Measurements from ENCODE around the gene HNRNPK. TPM values are rescaled to one million over a fixed set of nuclear protein-coding genes. Genes with fewer than 3 reads are reported as not detected.
"Not testable (repeated sequence)": the region's sequence is repeated elsewhere in the genome, so short reads cannot be mapped to it uniquely, and the experiment has no call there.

The HNRNPK gene
- polyA plus RNA-seq, 1 donor from 2014 or later = 763 TPM

GRCh38 chr9:83965350-83966208, 14.4 kb downstream of the HNRNPK start:
- peaks cover 3 to 11% (median 7%) of the 10 kb centered on the region in 3 donors for H3K4me1 Mint-ChIP-seq
- peak overlapping the region; percentile 20 to 91 (median 73) for H3K27ac Mint-ChIP-seq
- no peaks in the 10 kb centered on the region for H3K9me3 Mint-ChIP-seq
- no peaks in the 10 kb centered on the region for H3K27me3 Mint-ChIP-seq
- peak overlapping the region in 1 of 4 donors; percentile 14 for H3K4me3 Mint-ChIP-seq
- peaks cover under 1% of the 10 kb centered on the region for H3K36me3 Mint-ChIP-seq

- Mint-ChIP-seq H3K27ac (peak overlapping the region; percentile 19 to 81 (median 74)), H3K27me3 (no peaks in the 10 kb centered on the region), H3K9me3 (no peaks in the 10 kb centered on the region), H3K36me3 (no peaks in the 10 kb centered on the region), H3K4me1 (peaks cover 3 to 11% (median 7%) of the 10 kb centered on the region in 3 donors), H3K4me3 (peak overlapping the region in 1 of 4 donors; percentile 37)
Measured at GRCh38 chr9:83964973-83965349, 15.1 kb downstream of the HNRNPK start.

GRCh38 chr9:83962165-83962564, 17.9 kb downstream of the HNRNPK start:
- Mint-ChIP-seq H3K9me3 (no peaks in the 10 kb centered on the region), H3K27ac (no peak overlapping the region), H3K4me3 (no peak overlapping the region), H3K36me3 (no peaks in the 10 kb centered on the region), H3K27me3 (no peaks in the 10 kb centered on the region), H3K4me1 (peaks cover 4 to 9% (median 6%) of the 10 kb centered on the region in 3 donors)

GRCh38 chr9:83960991-83961390, 19.0 kb downstream of the HNRNPK start:
- Mint-ChIP-seq H3K27ac (peak overlapping the region in 1 of 3 donors; percentile 67), H3K36me3 (no peaks in the 10 kb centered on the region), H3K4me3 (peak overlapping the region in 1 of 4 donors; percentile 14), H3K9me3 (no peaks in the 10 kb centered on the region), H3K27me3 (no peaks in the 10 kb centered on the region), H3K4me1 (peaks cover 11 to 13% (median 11%) of the 10 kb centered on the region in 3 donors)

GRCh38 chr9:83959061-83959460, 21.0 kb downstream of the HNRNPK start:
- H3K36me3 Mint-ChIP-seq = no peaks in the 10 kb centered on the region
- H3K27me3 Mint-ChIP-seq = no peaks in the 10 kb centered on the region
- H3K4me3 Mint-ChIP-seq = peak overlapping the region in 1 of 4 donors; percentile 72
- peaks cover 14 to 16% (median 14%) of the 10 kb centered on the region in 3 donors for H3K4me1 Mint-ChIP-seq
- H3K9me3 Mint-ChIP-seq = no peaks in the 10 kb centered on the region
- H3K27ac Mint-ChIP-seq = no peak overlapping the region

GRCh38 chr9:83957248-83957513, 22.8 kb downstream of the HNRNPK start:
- Mint-ChIP-seq H3K4me1 (peaks cover 14 to 16% (median 14%) of the 10 kb centered on the region in 3 donors), H3K9me3 (no peaks in the 10 kb centered on the region), H3K36me3 (no peaks in the 10 kb centered on the region), H3K4me3 (peak overlapping the region; percentile 93 to 99 (median 98)), H3K27ac (peak overlapping the region; percentile 86 to 90 (median 86)), H3K27me3 (no peaks in the 10 kb centered on the region)

DNA sequence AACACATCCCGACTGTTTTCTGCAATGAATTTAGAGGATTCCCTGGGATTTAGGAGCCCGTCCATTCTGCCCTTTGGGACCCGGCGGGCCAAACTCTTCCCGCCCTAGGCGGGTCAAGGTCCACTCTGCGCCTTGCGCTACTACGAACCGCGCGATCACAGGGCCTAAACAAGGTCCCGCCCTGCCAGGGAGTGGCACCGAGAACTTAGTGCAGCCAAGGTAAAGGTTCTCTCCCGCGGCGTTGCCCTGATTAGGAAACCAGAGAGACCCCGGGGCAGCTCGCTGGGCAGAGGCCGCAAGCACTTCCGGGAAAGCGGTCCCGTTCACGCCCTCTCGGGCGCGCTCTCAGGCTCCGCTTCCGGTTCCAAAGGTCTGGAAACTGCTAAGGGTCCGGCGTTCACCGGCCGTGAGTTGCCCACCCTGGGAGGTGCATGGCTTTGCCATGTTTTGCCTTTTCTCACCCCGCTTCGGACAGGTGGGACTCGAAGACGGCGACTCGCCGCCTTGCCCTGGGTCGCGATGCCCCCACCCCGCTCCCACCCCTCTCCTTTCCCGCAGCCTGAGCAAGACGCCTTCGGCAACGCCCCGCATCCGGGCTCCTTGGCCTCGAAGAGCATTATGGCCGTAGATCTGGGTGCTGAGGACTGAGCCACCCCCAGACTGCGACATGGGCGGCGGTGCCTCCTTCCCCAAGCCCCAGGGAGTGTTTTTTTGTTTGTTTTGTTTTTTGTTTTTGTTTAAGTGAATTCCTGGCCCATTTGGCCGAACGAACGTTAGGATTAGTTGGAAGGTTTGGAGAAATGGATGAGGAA, 23.4 kb downstream of the HNRNPK start:
- H3K27me3 Mint-ChIP-seq = no peaks in the 10 kb centered on the region
- peaks cover 14 to 16% (median 14%) of the 10 kb centered on the region in 3 donors for H3K4me1 Mint-ChIP-seq
- peak overlapping the region; percentile 93 to 99 (median 98) for H3K4me3 Mint-ChIP-seq

DNA sequence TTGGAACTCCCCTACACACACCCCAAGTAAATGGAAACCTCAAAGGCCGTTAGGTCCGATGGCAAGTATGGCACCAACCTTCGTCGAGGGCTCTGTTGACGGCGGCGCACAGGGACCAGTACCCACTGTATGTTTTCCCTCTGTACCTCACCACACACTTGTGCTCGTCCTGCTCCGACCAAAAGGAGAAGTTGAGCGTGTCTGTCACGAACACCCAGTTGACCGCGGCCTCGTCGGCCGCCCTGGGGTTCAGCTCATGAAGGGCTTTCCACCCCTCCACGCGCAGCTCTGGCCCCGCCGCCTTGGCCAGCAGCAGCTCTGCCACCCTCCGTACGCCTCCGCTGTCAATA, 24.0 kb downstream of the HNRNPK start:
- H3K27ac Mint-ChIP-seq = peak overlapping the region; percentile 86 to 90 (median 89)
- no peaks in the 10 kb centered on the region for H3K36me3 Mint-ChIP-seq
- H3K27me3 Mint-ChIP-seq = no peaks in the 10 kb centered on the region
- no peaks in the 10 kb centered on the region for H3K9me3 Mint-ChIP-seq
- peak overlapping the region; percentile 93 to 99 (median 98) for H3K4me3 Mint-ChIP-seq
- peaks cover 14 to 16% (median 14%) of the 10 kb centered on the region in 3 donors for H3K4me1 Mint-ChIP-seq

More for the DNA sequence above, 23.4 kb downstream of the HNRNPK start:
- H3K36me3 Mint-ChIP-seq = no peaks in the 10 kb centered on the region
- H3K27ac Mint-ChIP-seq = peak overlapping the region; percentile 86 to 90 (median 89)
- H3K9me3 Mint-ChIP-seq = no peaks in the 10 kb centered on the region

DNA sequence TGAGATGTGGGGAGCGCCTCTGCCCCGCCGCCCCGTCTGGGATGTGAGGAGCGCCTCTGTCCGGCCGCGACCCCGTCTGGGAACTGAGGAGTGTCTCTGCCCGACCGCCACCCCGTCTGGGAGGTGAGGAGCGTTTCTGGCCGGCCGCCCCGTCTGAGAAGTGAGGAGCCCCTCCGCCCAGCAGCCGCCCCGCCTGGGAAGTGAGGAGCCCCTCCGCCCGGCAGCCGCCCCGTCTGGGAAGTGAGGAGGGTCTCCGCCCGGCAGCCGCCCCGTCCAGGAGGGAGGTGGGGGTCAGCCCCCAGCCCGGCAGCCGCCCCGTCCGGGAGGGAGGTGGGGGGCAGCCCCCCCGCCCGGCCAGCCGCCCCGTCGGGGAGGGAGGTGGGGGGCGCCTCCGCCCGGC, 31.9 kb downstream of the HNRNPK start:
- H3K4me1 Mint-ChIP-seq, H3K4me3 Mint-ChIP-seq, H3K27me3 Mint-ChIP-seq, H3K9me3 Mint-ChIP-seq, H3K27ac Mint-ChIP-seq, H3K36me3 Mint-ChIP-seq: not testable (repeated sequence)

GRCh38 chr9:83940590-83941303, 39.3 kb downstream of the HNRNPK start:
- Mint-ChIP-seq H3K36me3 (peaks cover 6% of the 10 kb centered on the region), H3K27me3 (no peaks in the 10 kb centered on the region), H3K9me3 (no peaks in the 10 kb centered on the region), H3K4me3 (no peak overlapping the region), H3K4me1 (no peaks in the 10 kb centered on the region), H3K27ac (no peak overlapping the region)

GRCh38 chr9:83937861-83938455, 42.1 kb downstream of the HNRNPK start:
- Mint-ChIP-seq H3K4me3 (no peak overlapping the region), H3K27ac (no peak overlapping the region), H3K36me3 (peaks cover 5% of the 10 kb centered on the region), H3K4me1 (no peaks in the 10 kb centered on the region), H3K27me3 (no peaks in the 10 kb centered on the region), H3K9me3 (no peaks in the 10 kb centered on the region)

- Mint-ChIP-seq H3K27ac (no peak overlapping the region), H3K9me3 (no peaks in the 10 kb centered on the region), H3K4me1 (no peaks in the 10 kb centered on the region), H3K36me3 (peaks cover 1% of the 10 kb centered on the region), H3K27me3 (no peaks in the 10 kb centered on the region), H3K4me3 (no peak overlapping the region)
Measured at GRCh38 chr9:83936523-83936922, 43.5 kb downstream of the HNRNPK start.

- H3K36me3 Mint-ChIP-seq = peaks cover 1% of the 10 kb centered on the region
- no peak overlapping the region for H3K4me3 Mint-ChIP-seq
- no peaks in the 10 kb centered on the region for H3K9me3 Mint-ChIP-seq
- H3K27ac Mint-ChIP-seq = no peak overlapping the region
- no peaks in the 10 kb centered on the region for H3K4me1 Mint-ChIP-seq
- H3K27me3 Mint-ChIP-seq = no peaks in the 10 kb centered on the region
Measured at GRCh38 chr9:83935276-83935935, 44.6 kb downstream of the HNRNPK start.

DNA sequence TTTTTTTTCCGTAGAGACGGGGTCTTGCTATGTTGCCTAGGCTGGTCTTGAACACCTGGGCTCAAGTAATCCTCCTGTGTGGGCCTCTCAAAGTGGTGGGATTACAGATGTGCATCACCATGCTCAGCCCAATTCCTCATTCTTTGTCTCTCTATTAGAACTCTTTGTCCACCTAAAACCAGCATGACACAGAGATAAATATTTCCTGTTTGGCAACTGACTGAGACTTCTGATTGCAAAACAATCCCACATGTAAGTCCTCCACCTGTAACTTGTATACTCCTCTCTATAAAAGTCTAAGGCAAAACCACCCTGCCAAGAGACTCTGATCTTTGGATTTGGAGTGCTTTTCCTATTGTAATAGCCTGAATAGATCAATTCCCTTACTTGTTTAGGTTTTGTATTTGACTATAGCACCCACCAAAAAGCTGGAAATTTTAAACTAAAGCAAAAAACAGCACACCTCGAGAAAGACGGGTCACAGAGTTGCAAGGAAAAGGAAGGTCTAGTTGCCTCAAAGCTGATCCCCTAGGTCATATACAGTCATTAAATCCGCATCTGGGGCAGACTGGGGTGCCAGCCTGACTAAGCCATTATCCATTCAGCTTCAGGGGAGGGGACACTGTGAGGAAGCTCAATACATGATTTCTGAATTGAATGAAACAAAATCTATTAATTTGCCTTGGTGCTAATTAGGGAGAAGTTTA, 45.3 kb downstream of the HNRNPK start:
- no peaks in the 10 kb centered on the region for H3K27me3 Mint-ChIP-seq
- H3K27ac Mint-ChIP-seq = peak overlapping the region in 1 of 3 donors; percentile 48
- H3K4me1 Mint-ChIP-seq = no peaks in the 10 kb centered on the region
- H3K36me3 Mint-ChIP-seq = peaks cover 1% of the 10 kb centered on the region
- no peak overlapping the region for H3K4me3 Mint-ChIP-seq
- H3K9me3 Mint-ChIP-seq = no peaks in the 10 kb centered on the region
